Measurements from ENCODE around the gene ULK4. TPM values are rescaled to one million over a fixed set of nuclear protein-coding genes. Genes with fewer than 3 reads are reported as not detected.
A peak's percentile ranks its signal among the peaks of the same experiment; 100 is the strongest.

ULK4 gene
- total and polyA plus RNA-seq, 9 of the 15 experiments (the other 6 are each of a cell fraction or from before 2014, with no cell fraction given), result 3.0 to 5.9 (median 3.5) TPM

- TF ChIP-seq SMAD4 (CRISPR knock-in tag; conservative IDR thresholded peaks at IDR 0.05) (no peak), ZNF717 (CRISPR knock-in tag; IDR thresholded peaks at IDR 0.05) (no peak)
- TF ChIP-seq, protein P1, sequence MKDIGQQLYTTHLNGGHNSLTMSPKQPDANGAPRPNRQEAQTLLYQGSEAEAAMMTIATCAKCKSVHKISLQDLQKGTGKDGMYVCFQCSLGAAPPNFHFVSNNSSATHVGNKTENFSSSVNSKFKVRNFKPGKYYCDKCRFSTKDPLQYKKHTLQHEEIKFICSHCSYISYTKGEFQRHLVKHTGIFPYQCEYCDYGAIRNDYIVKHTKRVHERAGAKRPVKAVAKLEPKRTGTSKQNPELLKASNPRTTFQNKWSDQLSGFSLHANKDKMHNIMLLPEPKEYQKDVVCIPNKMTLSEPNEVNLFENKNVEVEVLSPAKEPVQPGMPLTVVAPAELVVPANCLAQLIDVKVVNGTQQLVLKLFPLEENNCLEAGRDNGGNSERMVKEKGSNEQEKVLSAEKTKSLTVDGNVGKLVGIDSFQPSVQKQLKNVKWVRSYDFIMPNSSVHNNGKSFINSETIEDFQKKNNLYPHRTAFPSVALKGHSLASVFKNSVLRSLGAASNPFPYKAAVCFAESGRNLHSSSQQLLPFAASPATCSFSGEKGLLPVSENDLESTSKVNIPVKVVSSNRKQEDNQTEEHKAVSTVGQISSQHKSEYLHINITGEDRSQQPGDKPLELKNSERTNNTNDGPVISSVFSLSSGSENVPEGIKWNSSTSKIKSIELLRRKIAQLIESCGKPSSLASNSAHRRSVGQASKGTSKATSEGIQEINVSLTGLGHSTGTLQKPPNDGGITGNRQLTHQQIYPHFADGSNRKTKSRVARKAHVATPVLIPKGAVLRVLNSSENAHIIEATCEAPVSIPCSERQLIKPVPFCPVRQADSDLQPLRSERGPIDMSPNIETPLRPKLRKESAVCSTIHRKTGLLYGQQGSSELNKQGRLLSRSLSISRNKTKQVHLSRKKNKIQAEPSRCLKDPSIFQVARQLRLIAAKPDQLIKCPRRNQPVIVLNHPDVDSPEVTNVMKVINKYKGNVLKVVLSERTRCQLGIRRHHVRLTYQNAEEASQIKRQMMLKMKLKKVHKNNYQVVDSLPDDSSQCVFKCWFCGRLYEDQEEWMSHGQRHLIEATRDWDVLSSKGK (CRISPR knock-in tag; IDR thresholded peaks at IDR 0.05), result no peak
These were observed 38.0 kb upstream of the ULK4 start (continued) for GRCh38 chr3:41999909-42000308.

- ChIA-PET POLR2A (interaction anchor here (0.7 to 2.7 kb wide), 3 partner anchors 13 to 25 kb away, joined by 3 to 9 read pairs (median 4); no protein-coding TSS in a partner anchor), CTCF (ENCODE audit: low intra/inter-chr PET ratio) (no interaction called here)
- BruUV-seq (replicated peaks), result no TSS peak
- Histone ChIP-seq H3K36me3 (ENCODE audit: control insufficient read depth, insufficient read depth, low read length) (no peaks in the 10 kb centered on the region), H3K9ac (ENCODE audit: insufficient read depth in 1 of 2, low read depth in 2 of 2, low read length in 2 of 2) (no peak overlapping the region), H3K27ac (ENCODE audit: extremely low read depth, low read depth, low read length) (no peak overlapping the region), H3K27me3 (ENCODE audit: control insufficient read depth in 2 of 2, insufficient read depth in 2 of 2, low read length in 2 of 2) (peaks cover 0 to 3% of the 10 kb centered on the region in 2 experiments; a peak in 1 of 5 replicates), H3K9me3 (replicated peaks; ENCODE audit: control insufficient read depth, insufficient read depth, low read depth, low read length) (peaks cover 4% of the 10 kb centered on the region; the same call in 1 of the 2 replicates), H4K20me1 (replicated peaks; ENCODE audit: control insufficient read depth, insufficient read depth, low read length) (no peaks in the 10 kb centered on the region), H3K4me3 (no peak overlapping the region), H3K4me2 (ENCODE audit: insufficient read depth, low read length) (no peak overlapping the region), H3K4me1 (replicated peaks in 1 of 2; ENCODE audit: control insufficient read depth in 2 of 2, insufficient read depth in 2 of 2, low read length in 2 of 2) (peaks cover 7 to 8% of the 10 kb centered on the region in 2 experiments; a peak in 4 of 5 replicates), H3K9me1 (ENCODE audit: control insufficient read depth, insufficient read depth, low read length) (no peaks in the 10 kb centered on the region), H2AFZ (ENCODE audit: low read depth, low read length) (peak overlapping the region; percentile 57; the same call in 1 of the 2 replicates), H3K79me2 (ENCODE audit: control insufficient read depth, insufficient read depth, low read length) (no peaks in the 10 kb centered on the region)
- FAIRE-seq (no peak), DNase-seq (ENCODE audit: extremely low read depth in 1 of 4, low spot score in 3 of 4) (peak in 3 of 4 experiments; percentile 24 to 41 (median 38)), ATAC-seq (peak; percentile 81)
- in situ Hi-C loops (cut with MboI), result no loop called here
- intact Hi-C loops (cut with micrococcal nuclease), result loop anchor here (5.0 kb wide), 1 partner anchor 99 kb away; no protein-coding TSS in a partner anchor
- 19% methylated on average over 6 of the region's 6 CpGs for WGBS (ENCODE audit: insufficient coverage, low coverage, missing lambda C conversion rate)
- no peak for TF ChIP-seq PPARD (CRISPR knock-in tag; IDR thresholded peaks at IDR 0.05)
- peak; percentile 53 to 66 (median 60) for TF ChIP-seq CTCF (IDR thresholded peaks at IDR 0.05 in 2 of 3, conservative IDR thresholded peaks at IDR 0.05 in 1 of 3; ENCODE audit: insufficient read depth in 2 of 3, low read depth in 1 of 3, low read length in 3 of 3)
- TF ChIP-seq ELF2 (CRISPR knock-in tag; IDR thresholded peaks at IDR 0.05), result 0 out of 2 replicates have a peak, but pooled peaks have one; percentile 38
- peak; percentile 5 to 56; a peak in 2 of 4 replicates for TF ChIP-seq RAD21 (CRISPR knock-in tag; conservative IDR thresholded peaks at IDR 0.05 in 1 of 2, IDR thresholded peaks at IDR 0.05 in 1 of 2)
- no peak for TF ChIP-seq PBX2 (CRISPR knock-in tag; IDR thresholded peaks at IDR 0.05; ENCODE audit: low read depth)
- TF ChIP-seq PBX2 (tag; conservative IDR thresholded peaks at IDR 0.05; ENCODE audit: low read depth), result 0 out of 2 replicates have a peak, but pooled peaks have one; percentile 9
These were observed 36.0 kb upstream of the ULK4 start for GRCh38 chr3:41997702-41998550.

Measured in K562 (cell line).